ENCODE data around the gene CCSER1.
"Not testable (repeated sequence)": the region's sequence is repeated elsewhere in the genome, so short reads cannot be mapped to it uniquely, and the experiment has no call there.

Gene CCSER1

GRCh38 chr4:91285487-91285886 is 1158.3 kb downstream of the CCSER1 start:
- H3K36me3 ChIP-seq (replicated peaks): no peaks in the 10 kb centered on the region
- H3K27me3 ChIP-seq (ENCODE audit: low read depth): no peaks in the 10 kb centered on the region
- no peaks in the 10 kb centered on the region for H3K4me1 ChIP-seq
- H3K9me3 ChIP-seq: no peaks in the 10 kb centered on the region
- H3K4me3 ChIP-seq: no peak overlapping the region
- no peak for DNase-seq (ENCODE audit: low spot score in 2 of 2)
- in situ Hi-C loops (cut with MboI; ENCODE audit: low sequenced_read_pairs): no loop called here

- Histone ChIP-seq H3K36me3 (replicated peaks) (no peaks in the 10 kb centered on the region), H3K4me1 (no peaks in the 10 kb centered on the region), H3K9me3 (no peaks in the 10 kb centered on the region), H3K4me3 (no peak overlapping the region), H3K27me3 (ENCODE audit: low read depth) (no peaks in the 10 kb centered on the region)
- DNase-seq (ENCODE audit: low spot score in 2 of 2): no peak
- in situ Hi-C loops (cut with MboI; ENCODE audit: low sequenced_read_pairs): no loop called here
Observed at GRCh38 chr4:91288702-91289311, 1161.6 kb downstream of the CCSER1 start.

GRCh38 chr4:91298156-91298700 is 1171.0 kb downstream of the CCSER1 start:
- Histone ChIP-seq H3K27me3 (ENCODE audit: low read depth) (0 out of 2 replicates have a peak, but pooled peaks cover 2% of the 10 kb centered on the region), H3K4me1 (no peaks in the 10 kb centered on the region), H3K9me3 (no peaks in the 10 kb centered on the region), H3K4me3 (no peak overlapping the region), H3K36me3 (replicated peaks) (no peaks in the 10 kb centered on the region)
- DNase-seq (ENCODE audit: low spot score in 2 of 2): no peak
- in situ Hi-C loops (cut with MboI; ENCODE audit: low sequenced_read_pairs): no loop called here

GRCh38 chr4:91298824-91299223 is 1171.6 kb downstream of the CCSER1 start:
- no peak for DNase-seq (ENCODE audit: low spot score in 2 of 2)

GRCh38 chr4:91302120-91302519 is 1174.9 kb downstream of the CCSER1 start:
- Histone ChIP-seq H3K9me3 (no peaks in the 10 kb centered on the region), H3K4me3 (no peak overlapping the region), H3K27me3 (ENCODE audit: low read depth) (0 out of 2 replicates have a peak, but pooled peaks cover 2% of the 10 kb centered on the region), H3K4me1 (no peaks in the 10 kb centered on the region), H3K36me3 (replicated peaks) (no peaks in the 10 kb centered on the region)
- in situ Hi-C loops (cut with MboI; ENCODE audit: low sequenced_read_pairs): no loop called here
- no peak for DNase-seq (ENCODE audit: low spot score in 2 of 2)

More at GRCh38 chr4:91298824-91299223, 1171.6 kb downstream of the CCSER1 start:
- H3K27me3 ChIP-seq (ENCODE audit: low read depth): 0 out of 2 replicates have a peak, but pooled peaks cover 2% of the 10 kb centered on the region
- no peaks in the 10 kb centered on the region for H3K4me1 ChIP-seq
- H3K9me3 ChIP-seq: no peaks in the 10 kb centered on the region
- in situ Hi-C loops (cut with MboI; ENCODE audit: low sequenced_read_pairs): no loop called here
- H3K36me3 ChIP-seq (replicated peaks): no peaks in the 10 kb centered on the region
- H3K4me3 ChIP-seq: no peak overlapping the region

GRCh38 chr4:91304292-91304691 is 1177.1 kb downstream of the CCSER1 start:
- in situ Hi-C loops (cut with MboI; ENCODE audit: low sequenced_read_pairs): no loop called here
- Histone ChIP-seq H3K9me3 (no peaks in the 10 kb centered on the region), H3K27me3 (ENCODE audit: low read depth) (no peaks in the 10 kb centered on the region), H3K4me1 (no peaks in the 10 kb centered on the region), H3K36me3 (replicated peaks) (no peaks in the 10 kb centered on the region), H3K4me3 (no peak overlapping the region)
- DNase-seq (ENCODE audit: low spot score in 2 of 2): no peak

GRCh38 chr4:91317434-91317833 is 1190.2 kb downstream of the CCSER1 start:
- Histone ChIP-seq H3K36me3 (replicated peaks) (no peaks in the 10 kb centered on the region), H3K27me3 (ENCODE audit: low read depth) (0 out of 2 replicates have a peak, but pooled peaks cover 2% of the 10 kb centered on the region)
- in situ Hi-C loops (cut with MboI; ENCODE audit: low sequenced_read_pairs): no loop called here

GRCh38 chr4:91319556-91320268 is 1192.5 kb downstream of the CCSER1 start:
- H3K9me3 ChIP-seq: no peaks in the 10 kb centered on the region
- no peak for DNase-seq (ENCODE audit: low spot score in 2 of 2)
- H3K36me3 ChIP-seq (replicated peaks): no peaks in the 10 kb centered on the region
- in situ Hi-C loops (cut with MboI; ENCODE audit: low sequenced_read_pairs): no loop called here
- H3K4me3 ChIP-seq: no peak overlapping the region
- H3K27me3 ChIP-seq (ENCODE audit: low read depth): no peaks in the 10 kb centered on the region
- H3K4me1 ChIP-seq: no peaks in the 10 kb centered on the region

More at GRCh38 chr4:91317434-91317833, 1190.2 kb downstream of the CCSER1 start:
- DNase-seq (ENCODE audit: low spot score in 2 of 2): no peak
- no peak overlapping the region for H3K4me3 ChIP-seq
- no peaks in the 10 kb centered on the region for H3K4me1 ChIP-seq
- no peaks in the 10 kb centered on the region for H3K9me3 ChIP-seq

GRCh38 chr4:91322961-91323360 is 1195.8 kb downstream of the CCSER1 start:
- Histone ChIP-seq H3K36me3 (replicated peaks) (no peaks in the 10 kb centered on the region), H3K4me1 (no peaks in the 10 kb centered on the region), H3K27me3 (ENCODE audit: low read depth) (no peaks in the 10 kb centered on the region), H3K4me3 (no peak overlapping the region), H3K9me3 (peaks cover 3% of the 10 kb centered on the region; the same call in 1 of the 2 replicates)
- in situ Hi-C loops (cut with MboI; ENCODE audit: low sequenced_read_pairs): no loop called here
- DNase-seq (ENCODE audit: low spot score in 2 of 2): no peak

- no peak overlapping the region for H3K4me3 ChIP-seq
- DNase-seq (ENCODE audit: low spot score in 2 of 2): no peak
- no peaks in the 10 kb centered on the region for H3K36me3 ChIP-seq (replicated peaks)
- in situ Hi-C loops (cut with MboI; ENCODE audit: low sequenced_read_pairs): no loop called here
- peaks cover 3% of the 10 kb centered on the region; the same call in 1 of the 2 replicates for H3K9me3 ChIP-seq
- H3K27me3 ChIP-seq (ENCODE audit: low read depth): no peaks in the 10 kb centered on the region
- H3K4me1 ChIP-seq: no peaks in the 10 kb centered on the region
Observed at GRCh38 chr4:91325495-91325894, 1198.3 kb downstream of the CCSER1 start.

- H3K4me3 ChIP-seq; H3K27me3 ChIP-seq (ENCODE audit: low read depth); in situ Hi-C loops (cut with MboI; ENCODE audit: low sequenced_read_pairs); H3K36me3 ChIP-seq (replicated peaks); H3K9me3 ChIP-seq; H3K4me1 ChIP-seq; DNase-seq (ENCODE audit: low spot score in 2 of 2): not testable (repeated sequence)
Observed at GRCh38 chr4:91326167-91326566, 1199.0 kb downstream of the CCSER1 start.

- no peaks in the 10 kb centered on the region for H3K36me3 ChIP-seq (replicated peaks)
- DNase-seq (ENCODE audit: low spot score in 2 of 2): no peak
- no peak overlapping the region for H3K4me3 ChIP-seq
- in situ Hi-C loops (cut with MboI; ENCODE audit: low sequenced_read_pairs): no loop called here
- peaks cover 3% of the 10 kb centered on the region; the same call in 1 of the 2 replicates for H3K9me3 ChIP-seq
- no peaks in the 10 kb centered on the region for H3K27me3 ChIP-seq (ENCODE audit: low read depth)
- H3K4me1 ChIP-seq: no peaks in the 10 kb centered on the region
Observed at GRCh38 chr4:91330555-91331137, 1203.5 kb downstream of the CCSER1 start.

GRCh38 chr4:91340822-91341221 is 1213.6 kb downstream of the CCSER1 start:
- in situ Hi-C loops (cut with MboI; ENCODE audit: low sequenced_read_pairs): no loop called here
- Histone ChIP-seq H3K4me1 (no peaks in the 10 kb centered on the region), H3K4me3 (no peak overlapping the region), H3K27me3 (ENCODE audit: low read depth) (no peaks in the 10 kb centered on the region), H3K9me3 (no peaks in the 10 kb centered on the region), H3K36me3 (replicated peaks) (no peaks in the 10 kb centered on the region)
- DNase-seq (ENCODE audit: low spot score in 2 of 2): no peak

GRCh38 chr4:91345632-91346031 is 1218.4 kb downstream of the CCSER1 start:
- Histone ChIP-seq H3K4me1 (no peaks in the 10 kb centered on the region), H3K27me3 (ENCODE audit: low read depth) (no peaks in the 10 kb centered on the region), H3K36me3 (replicated peaks) (no peaks in the 10 kb centered on the region), H3K4me3 (no peak overlapping the region), H3K9me3 (no peaks in the 10 kb centered on the region)
- DNase-seq (ENCODE audit: low spot score in 2 of 2): no peak
- in situ Hi-C loops (cut with MboI; ENCODE audit: low sequenced_read_pairs): no loop called here
